ENCODE measurements around the gene SYCN. TPM values are rescaled to one million over a fixed set of nuclear protein-coding genes. Genes with fewer than 3 reads are reported as not detected.

The SYCN gene
- total RNA-seq, 1 donor from 2014 or later: not detected

DNA sequence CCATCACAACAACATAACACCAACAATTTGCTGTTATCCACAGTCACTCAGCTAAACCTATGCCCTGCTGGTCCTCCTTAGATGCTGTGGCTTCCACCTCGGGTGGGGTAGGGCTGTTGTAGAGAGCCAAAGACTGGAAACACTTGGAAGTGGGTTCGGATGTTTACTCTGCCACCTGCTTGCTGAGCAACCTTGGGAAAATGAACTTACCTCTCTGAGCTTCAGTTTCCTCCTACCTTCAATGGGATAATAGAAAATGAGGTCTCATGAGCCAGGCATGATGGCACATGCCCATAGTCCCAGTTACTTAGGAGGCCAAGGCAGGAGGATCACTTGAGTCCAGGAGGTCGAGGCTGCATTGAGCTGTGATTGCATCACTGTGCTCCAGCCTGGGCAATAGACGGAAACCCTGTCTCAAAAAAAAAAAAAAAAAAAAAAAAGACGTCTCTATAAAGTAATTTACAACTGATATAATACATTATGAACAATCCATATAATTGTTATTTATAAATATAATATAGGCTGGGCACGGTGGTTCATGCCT lies 3.3 kb upstream of the SYCN start:
- H3K4me3 ChIP-seq (ENCODE audit: low read depth, low read length): no peak overlapping the region
- no peak for DNase-seq (ENCODE audit: low read depth)
- TF ChIP-seq, protein P1, sequence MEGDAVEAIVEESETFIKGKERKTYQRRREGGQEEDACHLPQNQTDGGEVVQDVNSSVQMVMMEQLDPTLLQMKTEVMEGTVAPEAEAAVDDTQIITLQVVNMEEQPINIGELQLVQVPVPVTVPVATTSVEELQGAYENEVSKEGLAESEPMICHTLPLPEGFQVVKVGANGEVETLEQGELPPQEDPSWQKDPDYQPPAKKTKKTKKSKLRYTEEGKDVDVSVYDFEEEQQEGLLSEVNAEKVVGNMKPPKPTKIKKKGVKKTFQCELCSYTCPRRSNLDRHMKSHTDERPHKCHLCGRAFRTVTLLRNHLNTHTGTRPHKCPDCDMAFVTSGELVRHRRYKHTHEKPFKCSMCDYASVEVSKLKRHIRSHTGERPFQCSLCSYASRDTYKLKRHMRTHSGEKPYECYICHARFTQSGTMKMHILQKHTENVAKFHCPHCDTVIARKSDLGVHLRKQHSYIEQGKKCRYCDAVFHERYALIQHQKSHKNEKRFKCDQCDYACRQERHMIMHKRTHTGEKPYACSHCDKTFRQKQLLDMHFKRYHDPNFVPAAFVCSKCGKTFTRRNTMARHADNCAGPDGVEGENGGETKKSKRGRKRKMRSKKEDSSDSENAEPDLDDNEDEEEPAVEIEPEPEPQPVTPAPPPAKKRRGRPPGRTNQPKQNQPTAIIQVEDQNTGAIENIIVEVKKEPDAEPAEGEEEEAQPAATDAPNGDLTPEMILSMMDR (conservative IDR thresholded peaks at IDR 0.05; ENCODE audit: low read depth, low read length): no peak

DNA sequence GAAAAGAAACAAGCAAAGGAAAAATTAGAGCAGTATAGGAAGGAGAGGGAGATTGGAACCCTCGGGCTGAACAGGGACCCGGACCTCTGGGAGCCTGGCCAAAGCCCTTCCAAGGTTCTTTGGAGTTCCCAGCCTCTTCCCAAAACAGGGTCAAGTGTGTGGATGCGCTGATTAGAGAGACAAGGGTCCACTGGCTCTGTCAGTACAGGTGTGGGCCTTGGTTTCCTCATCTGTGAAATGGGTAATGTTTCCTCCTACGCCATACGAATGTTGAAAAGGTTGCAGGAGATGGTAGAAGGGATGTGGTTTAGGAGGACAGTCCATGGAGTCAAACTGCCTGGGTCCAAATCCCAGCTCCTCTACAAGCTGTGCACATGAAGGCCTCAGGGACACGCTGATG lies 2.1 kb upstream of the SYCN start:
- DNase-seq (ENCODE audit: low read depth): no peak
- no peak overlapping the region for H3K4me3 ChIP-seq (ENCODE audit: low read depth, low read length)
- TF ChIP-seq, protein P1 (conservative IDR thresholded peaks at IDR 0.05; ENCODE audit: low read depth, low read length): no peak

DNA sequence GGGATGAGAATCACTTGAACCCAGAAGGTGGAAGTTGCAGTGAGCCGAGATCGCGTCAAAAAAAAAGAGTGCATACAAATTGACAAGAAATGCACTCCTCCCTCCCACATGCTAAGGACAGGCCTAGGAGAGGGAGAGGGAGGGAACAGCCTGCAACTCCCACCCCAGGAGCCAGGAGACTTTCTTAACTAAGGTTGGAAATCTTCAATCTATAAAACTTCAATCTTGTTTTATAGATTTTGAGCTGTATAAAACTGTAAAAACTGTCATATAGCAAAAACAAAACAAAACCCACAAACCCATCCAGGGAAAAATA lies 1.3 kb upstream of the SYCN start:
- no peak for DNase-seq (ENCODE audit: low read depth)
- TF ChIP-seq, protein P1 (conservative IDR thresholded peaks at IDR 0.05; ENCODE audit: low read depth, low read length): no peak

GRCh38 chr19:39202998-39203355 lies 1.1 kb downstream of the SYCN start:
- DNase-seq (ENCODE audit: low read depth): no peak
- TF ChIP-seq, protein P1 (conservative IDR thresholded peaks at IDR 0.05; ENCODE audit: low read depth, low read length): no peak
- no peak overlapping the region for H3K4me3 ChIP-seq (ENCODE audit: low read depth, low read length)

More for the DNA sequence above, 1.3 kb upstream of the SYCN start:
- no peak overlapping the region for H3K4me3 ChIP-seq (ENCODE audit: low read depth, low read length)

DNA sequence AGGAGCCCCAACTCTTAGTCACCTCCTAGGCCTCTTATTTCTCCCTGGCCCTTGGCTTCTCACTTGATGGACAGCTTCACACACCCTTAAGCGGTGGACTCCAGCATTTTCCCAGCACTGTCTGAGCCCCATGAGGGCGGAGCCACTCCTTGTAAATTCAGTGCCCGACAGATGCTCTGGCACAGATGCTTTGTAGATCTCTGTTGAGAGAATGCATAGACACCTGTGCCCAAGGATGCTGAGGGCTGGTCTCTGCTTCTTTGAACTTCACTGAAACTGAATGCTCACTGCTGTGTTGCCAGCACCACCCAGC lies 3.3 kb downstream of the SYCN start:
- no peak for DNase-seq (ENCODE audit: low read depth)
- H3K4me3 ChIP-seq (ENCODE audit: low read depth, low read length): no peak overlapping the region
- TF ChIP-seq, protein P1 (conservative IDR thresholded peaks at IDR 0.05; ENCODE audit: low read depth, low read length): no peak

DNA sequence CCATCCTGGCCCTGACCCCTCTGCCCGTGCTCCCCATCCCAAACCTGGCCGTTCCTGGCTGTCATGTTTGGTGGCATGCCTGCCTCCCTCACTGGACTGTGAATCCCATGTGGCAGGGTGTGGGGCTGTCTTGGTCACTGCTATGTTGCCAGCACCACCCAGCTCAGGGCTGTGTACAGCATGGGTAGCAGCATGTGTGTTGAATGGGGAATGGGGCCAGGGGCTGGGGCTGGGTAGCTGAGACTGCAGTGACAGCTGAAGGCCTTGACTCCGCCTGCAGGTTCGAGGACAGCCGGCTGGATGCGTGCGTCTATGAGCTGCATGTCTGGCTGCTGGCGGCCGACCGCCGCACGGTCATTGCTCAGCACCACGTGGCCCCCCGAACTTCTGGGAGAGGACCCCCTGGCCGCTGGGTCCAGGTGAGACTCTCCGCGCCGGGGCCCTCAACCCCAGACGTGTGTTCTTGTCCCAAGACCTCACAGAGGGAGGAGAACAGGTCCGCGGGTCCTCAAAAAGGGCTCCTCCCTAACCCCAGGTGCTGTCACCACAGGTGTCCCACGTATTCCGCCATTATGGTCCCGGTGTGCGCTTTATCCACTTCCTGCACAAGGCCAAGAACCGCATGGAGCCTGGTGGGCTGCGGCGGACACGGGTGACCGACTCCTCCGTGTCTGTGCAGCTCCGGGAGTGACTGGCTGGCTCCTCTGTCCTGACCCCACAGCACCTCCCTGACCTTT lies 3.8 kb downstream of the SYCN start:
- H3K4me3 ChIP-seq (ENCODE audit: low read depth, low read length): no peak overlapping the region
- TF ChIP-seq, protein P1 (conservative IDR thresholded peaks at IDR 0.05; ENCODE audit: low read depth, low read length): no peak
- DNase-seq (ENCODE audit: low read depth): no peak

GRCh38 chr19:39199025-39199424 lies 5.0 kb downstream of the SYCN start:
- H3K4me3 ChIP-seq (ENCODE audit: low read depth, low read length): no peak overlapping the region
- peak; percentile 42 for DNase-seq (ENCODE audit: low read depth)
- TF ChIP-seq, protein P1 (conservative IDR thresholded peaks at IDR 0.05; ENCODE audit: low read depth, low read length): no peak
